ENCODE data around the gene AUP1. TPM values are rescaled to one million over a fixed set of nuclear protein-coding genes. Genes with fewer than 3 reads are reported as not detected.
A peak's percentile ranks its signal among the peaks of the same experiment; 100 is the strongest.

AUP1 gene
- total RNA-seq, 2 donors from 2014 or later = 85.5 to 113 TPM

DNA sequence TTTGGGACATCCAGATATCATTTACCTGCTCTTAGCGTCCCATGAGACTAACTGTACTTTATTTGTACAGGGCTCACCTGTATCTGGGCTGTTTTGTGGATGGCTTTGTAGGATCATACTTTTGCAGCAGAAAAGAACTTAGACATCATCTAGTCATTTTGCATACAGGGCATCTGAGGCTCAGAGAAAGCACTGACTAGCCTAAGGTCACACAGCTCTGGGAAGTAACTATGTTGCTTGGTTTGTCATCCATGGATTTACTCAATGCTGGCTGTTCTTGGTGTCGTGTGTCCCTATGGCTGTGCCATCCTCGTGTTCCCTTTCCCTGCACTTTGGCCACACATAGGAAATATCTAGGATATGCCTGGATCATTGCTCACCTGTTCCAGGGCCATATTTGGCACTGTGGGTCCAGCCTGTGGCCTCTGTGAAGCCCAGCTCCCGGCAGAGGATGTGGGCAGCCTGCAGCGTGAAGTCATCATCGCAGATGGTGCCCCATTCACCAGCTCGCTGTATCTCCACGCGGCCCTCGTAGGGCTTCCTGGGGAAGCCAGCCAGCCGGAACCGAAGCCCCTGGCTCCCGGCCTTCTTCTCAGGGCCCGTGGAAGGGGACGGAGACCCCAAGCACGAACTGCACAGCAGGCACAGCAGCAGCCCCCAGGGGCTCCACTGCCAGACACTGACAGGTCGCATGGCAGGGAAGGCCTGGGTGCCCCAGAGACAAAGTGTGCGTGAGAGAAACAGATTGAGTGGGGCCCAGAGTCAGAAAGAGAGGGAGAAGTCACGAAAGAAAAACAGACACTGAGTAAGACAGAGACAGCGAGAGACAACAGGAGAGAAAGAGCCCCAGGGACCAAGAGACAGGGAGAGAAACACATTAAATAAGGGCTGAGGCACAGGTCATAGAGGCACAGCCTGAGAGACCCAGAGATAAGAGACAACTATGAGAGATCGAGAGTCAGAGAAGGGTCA, 22.7 kb upstream of the AUP1 start:
- H3K4me3 ChIP-seq = peak overlapping the region; percentile 82
- H3K27ac ChIP-seq = no peak overlapping the region

DNA sequence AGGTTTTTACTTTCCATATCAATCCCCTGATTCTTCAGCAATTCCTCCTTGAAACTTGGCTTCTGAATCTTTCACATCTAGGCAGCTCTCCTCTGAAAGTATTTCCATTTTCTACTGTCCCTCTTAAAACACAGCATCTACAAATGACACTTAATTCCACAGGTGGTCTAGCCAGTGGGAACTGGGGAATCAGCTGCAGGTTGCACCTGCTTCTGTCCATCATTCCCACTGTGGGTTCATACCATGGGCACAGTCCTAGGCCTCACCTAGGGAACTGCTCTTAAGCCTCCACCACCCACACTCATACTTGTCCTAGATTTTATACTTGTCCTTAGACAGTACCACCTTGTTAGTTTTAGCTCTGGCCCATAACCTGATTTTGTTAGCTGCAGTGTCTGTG, 22.0 kb upstream of the AUP1 start:
- peaks cover 7 to 29% of the 10 kb centered on the region in 2 donors for H3K4me1 ChIP-seq (ENCODE audit: control insufficient read depth in 1 of 2, low read depth in 2 of 2)
- no peak overlapping the region for H3K27ac ChIP-seq
- H3K9me3 ChIP-seq = no peaks in the 10 kb centered on the region
- TF ChIP-seq, protein P1, sequence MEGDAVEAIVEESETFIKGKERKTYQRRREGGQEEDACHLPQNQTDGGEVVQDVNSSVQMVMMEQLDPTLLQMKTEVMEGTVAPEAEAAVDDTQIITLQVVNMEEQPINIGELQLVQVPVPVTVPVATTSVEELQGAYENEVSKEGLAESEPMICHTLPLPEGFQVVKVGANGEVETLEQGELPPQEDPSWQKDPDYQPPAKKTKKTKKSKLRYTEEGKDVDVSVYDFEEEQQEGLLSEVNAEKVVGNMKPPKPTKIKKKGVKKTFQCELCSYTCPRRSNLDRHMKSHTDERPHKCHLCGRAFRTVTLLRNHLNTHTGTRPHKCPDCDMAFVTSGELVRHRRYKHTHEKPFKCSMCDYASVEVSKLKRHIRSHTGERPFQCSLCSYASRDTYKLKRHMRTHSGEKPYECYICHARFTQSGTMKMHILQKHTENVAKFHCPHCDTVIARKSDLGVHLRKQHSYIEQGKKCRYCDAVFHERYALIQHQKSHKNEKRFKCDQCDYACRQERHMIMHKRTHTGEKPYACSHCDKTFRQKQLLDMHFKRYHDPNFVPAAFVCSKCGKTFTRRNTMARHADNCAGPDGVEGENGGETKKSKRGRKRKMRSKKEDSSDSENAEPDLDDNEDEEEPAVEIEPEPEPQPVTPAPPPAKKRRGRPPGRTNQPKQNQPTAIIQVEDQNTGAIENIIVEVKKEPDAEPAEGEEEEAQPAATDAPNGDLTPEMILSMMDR (IDR thresholded peaks at IDR 0.05) = no peak
- H3K27me3 ChIP-seq (replicated peaks; ENCODE audit: insufficient read depth) = no peaks in the 10 kb centered on the region
- H3K4me3 ChIP-seq = no peak overlapping the region
- peaks cover 3% of the 10 kb centered on the region for H3K36me3 ChIP-seq
- DNase-seq (ENCODE audit: low spot score) = no peak
- no peak for ATAC-seq (ENCODE audit: insufficient number of reproducible peaks, low FRiP score, low read depth)

More for the DNA sequence above, 22.7 kb upstream of the AUP1 start:
- Histone ChIP-seq H3K36me3 (peaks cover 4% of the 10 kb centered on the region), H3K9me3 (no peaks in the 10 kb centered on the region), H3K27me3 (replicated peaks; ENCODE audit: insufficient read depth) (no peaks in the 10 kb centered on the region), H3K4me1 (ENCODE audit: control insufficient read depth in 1 of 2, low read depth in 2 of 2) (peaks cover 7 to 29% of the 10 kb centered on the region in 2 donors)
- DNase-seq (ENCODE audit: low spot score) = no peak
- no peak for ATAC-seq (ENCODE audit: insufficient number of reproducible peaks, low FRiP score, low read depth)
- TF ChIP-seq, protein P1 (IDR thresholded peaks at IDR 0.05) = no peak

DNA sequence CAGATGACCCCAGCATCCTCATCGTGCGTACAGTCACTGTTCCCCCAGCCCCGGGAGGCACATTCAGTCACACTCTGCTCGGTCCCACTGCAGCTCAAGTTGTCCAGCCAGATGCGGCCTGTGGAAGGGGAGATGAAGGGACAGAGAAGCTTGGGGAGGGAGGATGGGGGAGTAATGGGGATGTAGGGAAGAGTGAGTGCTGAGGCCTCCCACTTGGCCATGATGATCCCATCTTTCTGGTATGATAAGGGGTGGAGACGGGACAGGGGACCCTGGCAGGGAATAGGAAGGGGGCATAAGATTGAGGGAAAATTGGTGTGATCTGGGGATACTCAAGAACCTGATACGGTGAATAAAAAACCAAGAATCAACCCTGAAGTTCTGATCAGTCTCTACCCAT, 20.7 kb upstream of the AUP1 start:
- DNase-seq (ENCODE audit: low spot score) (no peak), ATAC-seq (ENCODE audit: insufficient number of reproducible peaks, low FRiP score, low read depth) (no peak)
- Histone ChIP-seq H3K27ac (no peak overlapping the region), H3K4me3 (no peak overlapping the region), H3K9me3 (no peaks in the 10 kb centered on the region), H3K27me3 (replicated peaks; ENCODE audit: insufficient read depth) (no peaks in the 10 kb centered on the region), H3K36me3 (no peaks in the 10 kb centered on the region), H3K4me1 (ENCODE audit: control insufficient read depth in 1 of 2, low read depth in 2 of 2) (peaks cover 7 to 29% of the 10 kb centered on the region in 2 donors)
- TF ChIP-seq, protein P1 (IDR thresholded peaks at IDR 0.05) = no peak

DNA sequence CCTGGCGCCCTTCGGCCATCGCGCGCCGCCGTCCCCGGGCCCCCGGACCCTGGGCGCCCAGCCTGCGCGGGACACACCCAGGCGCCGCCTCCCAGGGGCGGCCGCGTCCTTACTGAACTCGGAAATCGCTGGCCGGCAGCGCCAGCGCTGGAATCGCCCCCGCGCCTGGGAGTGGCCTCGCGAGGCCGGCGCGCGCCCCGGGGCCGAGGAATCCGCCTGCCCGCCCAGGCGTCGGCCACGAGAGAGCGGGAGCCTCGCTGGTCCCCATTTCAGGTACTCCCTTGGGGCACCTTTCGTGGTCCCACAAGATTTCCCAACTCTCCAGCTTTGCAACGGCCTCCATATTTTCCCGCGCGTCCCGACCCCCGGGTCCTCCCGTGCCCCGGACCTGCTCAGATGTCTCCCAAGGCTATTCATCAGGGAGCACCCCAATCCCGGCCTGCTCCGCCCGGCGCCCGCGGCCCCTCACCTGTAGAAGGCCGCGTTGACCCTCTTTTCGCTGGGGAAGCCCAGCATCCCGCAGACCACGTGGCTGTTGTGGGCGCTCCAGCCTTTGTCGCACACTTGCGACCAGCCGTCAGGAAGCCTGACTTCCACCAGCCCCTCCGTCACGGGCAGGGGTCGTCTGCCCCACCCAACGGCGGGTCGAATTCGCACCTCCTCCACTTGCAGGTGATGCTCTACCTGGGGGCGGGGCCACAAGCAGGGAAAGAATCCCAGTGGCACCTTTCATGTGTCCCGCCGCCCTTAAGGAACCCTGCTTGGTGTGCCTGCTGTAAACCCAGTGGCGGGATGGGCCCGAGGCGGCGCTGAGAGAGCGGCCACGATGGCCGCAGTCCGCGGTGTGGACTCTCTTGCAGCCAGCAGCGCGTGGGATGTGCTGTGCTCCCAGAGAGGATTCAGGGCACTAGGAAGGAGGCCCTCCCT, 19.7 kb upstream of the AUP1 start:
- DNase-seq (ENCODE audit: low spot score) (no peak), ATAC-seq (ENCODE audit: insufficient number of reproducible peaks, low FRiP score, low read depth) (no peak)
- H3K27ac ChIP-seq = peak overlapping the region in 1 of 2 donors; percentile 41

More for the DNA sequence above, 19.7 kb upstream of the AUP1 start:
- H3K4me1 ChIP-seq (ENCODE audit: control insufficient read depth in 1 of 2, low read depth in 2 of 2) = peaks cover 7 to 29% of the 10 kb centered on the region in 2 donors
- H3K9me3 ChIP-seq = no peaks in the 10 kb centered on the region
- peak overlapping the region; percentile 88 for H3K4me3 ChIP-seq
- H3K36me3 ChIP-seq = no peaks in the 10 kb centered on the region
- H3K27me3 ChIP-seq (replicated peaks; ENCODE audit: insufficient read depth) = no peaks in the 10 kb centered on the region
- TF ChIP-seq, protein P1 (IDR thresholded peaks at IDR 0.05) = no peak
